ENCODE results near the gene FRMD5.

Gene FRMD5

GRCh38 chr15:43939070-43939469 is 256.0 kb downstream of the FRMD5 start:
- Histone ChIP-seq H3K27me3 (ENCODE audit: insufficient read depth, low read length) (no peaks in the 10 kb centered on the region), H3K4me1 (ENCODE audit: insufficient read depth, low read length) (peaks cover 6% of the 10 kb centered on the region; the same call in 1 of the 2 replicates), H3K9me3 (ENCODE audit: insufficient read depth, low read depth, low read length) (no peaks in the 10 kb centered on the region), H3K36me3 (ENCODE audit: insufficient read depth, low read depth, low read length) (no peaks in the 10 kb centered on the region), H3K27ac (ENCODE audit: low read length) (no peak overlapping the region), H3K9ac (ENCODE audit: low read depth, low read length) (no peak overlapping the region), H3K4me3 (ENCODE audit: low read length) (no peak overlapping the region)

GRCh38 chr15:43934480-43934879 is 260.6 kb downstream of the FRMD5 start:
- no peak overlapping the region for H3K9ac ChIP-seq (ENCODE audit: low read depth, low read length)
- no peaks in the 10 kb centered on the region for H3K36me3 ChIP-seq (ENCODE audit: insufficient read depth, low read depth, low read length)
- no peaks in the 10 kb centered on the region for H3K9me3 ChIP-seq (ENCODE audit: insufficient read depth, low read depth, low read length)
- peaks cover 18% of the 10 kb centered on the region for H3K4me1 ChIP-seq (ENCODE audit: insufficient read depth, low read length)
- no peak overlapping the region for H3K4me3 ChIP-seq (ENCODE audit: low read length)
- no peak overlapping the region for H3K27ac ChIP-seq (ENCODE audit: low read length)
- no peaks in the 10 kb centered on the region for H3K27me3 ChIP-seq (ENCODE audit: insufficient read depth, low read length)

GRCh38 chr15:43932907-43933306 is 262.2 kb downstream of the FRMD5 start:
- H3K27me3 ChIP-seq (ENCODE audit: insufficient read depth, low read length): no peaks in the 10 kb centered on the region
- no peaks in the 10 kb centered on the region for H3K9me3 ChIP-seq (ENCODE audit: insufficient read depth, low read depth, low read length)
- no peak overlapping the region for H3K9ac ChIP-seq (ENCODE audit: low read depth, low read length)
- H3K27ac ChIP-seq (ENCODE audit: low read length): no peak overlapping the region
- no peak overlapping the region for H3K4me3 ChIP-seq (ENCODE audit: low read length)
- H3K36me3 ChIP-seq (ENCODE audit: insufficient read depth, low read depth, low read length): no peaks in the 10 kb centered on the region
- H3K4me1 ChIP-seq (ENCODE audit: insufficient read depth, low read length): peaks cover 30% of the 10 kb centered on the region

- H3K36me3 ChIP-seq (ENCODE audit: insufficient read depth, low read depth, low read length): no peaks in the 10 kb centered on the region
- no peaks in the 10 kb centered on the region for H3K27me3 ChIP-seq (ENCODE audit: insufficient read depth, low read length)
- H3K9ac ChIP-seq (ENCODE audit: low read depth, low read length): no peak overlapping the region
- no peak overlapping the region for H3K4me3 ChIP-seq (ENCODE audit: low read length)
- no peaks in the 10 kb centered on the region for H3K9me3 ChIP-seq (ENCODE audit: insufficient read depth, low read depth, low read length)
- H3K27ac ChIP-seq (ENCODE audit: low read length): no peak overlapping the region
- peaks cover 40% of the 10 kb centered on the region for H3K4me1 ChIP-seq (ENCODE audit: insufficient read depth, low read length)
These were observed 263.2 kb downstream of the FRMD5 start for GRCh38 chr15:43931790-43932435.

- Histone ChIP-seq H3K27me3 (ENCODE audit: insufficient read depth, low read length) (no peaks in the 10 kb centered on the region), H3K4me3 (ENCODE audit: low read length) (no peak overlapping the region), H3K9me3 (ENCODE audit: insufficient read depth, low read depth, low read length) (no peaks in the 10 kb centered on the region), H3K27ac (ENCODE audit: low read length) (no peak overlapping the region), H3K9ac (ENCODE audit: low read depth, low read length) (no peak overlapping the region), H3K36me3 (ENCODE audit: insufficient read depth, low read depth, low read length) (no peaks in the 10 kb centered on the region), H3K4me1 (ENCODE audit: insufficient read depth, low read length) (peaks cover 48% of the 10 kb centered on the region)
These were observed 264.0 kb downstream of the FRMD5 start for GRCh38 chr15:43931119-43931518.

DNA sequence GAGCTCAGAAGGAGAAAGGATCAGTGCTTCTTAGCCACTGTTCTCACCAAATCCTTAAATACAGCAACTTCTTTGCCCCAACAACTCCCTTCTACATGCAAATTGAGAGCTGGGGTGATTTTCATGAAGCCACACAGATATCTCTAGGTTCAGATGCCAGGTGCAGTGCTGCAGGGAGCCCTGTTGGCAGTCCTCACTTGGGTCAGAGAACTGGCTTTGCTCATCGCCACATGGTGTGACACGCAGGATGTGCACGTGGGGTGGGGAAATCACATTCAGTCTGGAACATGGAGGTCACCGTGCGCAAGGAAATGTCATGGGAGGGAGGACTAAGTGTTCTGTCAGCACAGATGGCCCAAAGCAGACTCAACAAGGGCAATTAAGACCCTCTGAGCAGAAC is 264.5 kb downstream of the FRMD5 start:
- no peak overlapping the region for H3K27ac ChIP-seq (ENCODE audit: low read length)
- H3K36me3 ChIP-seq (ENCODE audit: insufficient read depth, low read depth, low read length): no peaks in the 10 kb centered on the region
- H3K9ac ChIP-seq (ENCODE audit: low read depth, low read length): no peak overlapping the region
- H3K4me3 ChIP-seq (ENCODE audit: low read length): no peak overlapping the region
- no peaks in the 10 kb centered on the region for H3K9me3 ChIP-seq (ENCODE audit: insufficient read depth, low read depth, low read length)
- H3K4me1 ChIP-seq (ENCODE audit: insufficient read depth, low read length): peaks cover 53% of the 10 kb centered on the region
- no peaks in the 10 kb centered on the region for H3K27me3 ChIP-seq (ENCODE audit: insufficient read depth, low read length)

DNA sequence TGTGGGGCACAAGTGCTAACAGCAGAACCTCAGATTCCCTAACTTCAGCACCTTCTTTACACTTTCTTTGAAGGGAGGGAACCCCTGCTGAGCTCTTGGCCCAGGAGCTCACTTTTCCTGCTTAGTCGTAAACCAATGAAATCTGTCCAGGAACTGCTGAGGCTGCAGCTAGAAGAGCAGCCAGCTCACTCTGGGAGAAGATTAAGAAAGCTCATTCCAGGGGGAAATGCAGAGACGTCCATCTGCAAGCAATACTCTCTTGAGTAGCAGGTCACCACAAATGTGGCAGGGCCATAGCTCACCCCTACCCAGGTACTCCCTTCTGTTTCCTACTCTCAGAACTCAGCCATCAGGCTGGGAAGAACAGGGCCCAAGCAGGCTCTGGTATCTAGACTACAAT is 265.0 kb downstream of the FRMD5 start:
- Histone ChIP-seq H3K27ac (ENCODE audit: low read length) (no peak overlapping the region), H3K9me3 (ENCODE audit: insufficient read depth, low read depth, low read length) (no peaks in the 10 kb centered on the region), H3K9ac (ENCODE audit: low read depth, low read length) (no peak overlapping the region), H3K4me3 (ENCODE audit: low read length) (0 out of 2 replicates have a peak overlapping the region, but pooled peaks have one; percentile 28), H3K36me3 (ENCODE audit: insufficient read depth, low read depth, low read length) (no peaks in the 10 kb centered on the region), H3K27me3 (ENCODE audit: insufficient read depth, low read length) (no peaks in the 10 kb centered on the region), H3K4me1 (ENCODE audit: insufficient read depth, low read length) (peaks cover 54% of the 10 kb centered on the region)

- Histone ChIP-seq H3K36me3 (ENCODE audit: insufficient read depth, low read depth, low read length) (no peaks in the 10 kb centered on the region), H3K27ac (ENCODE audit: low read length) (no peak overlapping the region), H3K9ac (ENCODE audit: low read depth, low read length) (peak overlapping the region; percentile 14; the same call in 1 of the 2 replicates), H3K4me1 (ENCODE audit: insufficient read depth, low read length) (peaks cover 54% of the 10 kb centered on the region), H3K27me3 (ENCODE audit: insufficient read depth, low read length) (no peaks in the 10 kb centered on the region), H3K4me3 (ENCODE audit: low read length) (peak overlapping the region; percentile 47; the same call in 1 of the 2 replicates), H3K9me3 (ENCODE audit: insufficient read depth, low read depth, low read length) (no peaks in the 10 kb centered on the region)
These were observed 266.9 kb downstream of the FRMD5 start for GRCh38 chr15:43928152-43928551.

GRCh38 chr15:43927203-43927602 is 267.9 kb downstream of the FRMD5 start:
- Histone ChIP-seq H3K9ac (ENCODE audit: low read depth, low read length) (peak overlapping the region; percentile 44; the same call in 1 of the 2 replicates), H3K36me3 (ENCODE audit: insufficient read depth, low read depth, low read length) (no peaks in the 10 kb centered on the region), H3K27ac (ENCODE audit: low read length) (peak overlapping the region; percentile 35), H3K9me3 (ENCODE audit: insufficient read depth, low read depth, low read length) (no peaks in the 10 kb centered on the region), H3K4me1 (ENCODE audit: insufficient read depth, low read length) (peaks cover 51% of the 10 kb centered on the region), H3K27me3 (ENCODE audit: insufficient read depth, low read length) (no peaks in the 10 kb centered on the region), H3K4me3 (ENCODE audit: low read length) (peak overlapping the region; percentile 47; the same call in 1 of the 2 replicates)

DNA sequence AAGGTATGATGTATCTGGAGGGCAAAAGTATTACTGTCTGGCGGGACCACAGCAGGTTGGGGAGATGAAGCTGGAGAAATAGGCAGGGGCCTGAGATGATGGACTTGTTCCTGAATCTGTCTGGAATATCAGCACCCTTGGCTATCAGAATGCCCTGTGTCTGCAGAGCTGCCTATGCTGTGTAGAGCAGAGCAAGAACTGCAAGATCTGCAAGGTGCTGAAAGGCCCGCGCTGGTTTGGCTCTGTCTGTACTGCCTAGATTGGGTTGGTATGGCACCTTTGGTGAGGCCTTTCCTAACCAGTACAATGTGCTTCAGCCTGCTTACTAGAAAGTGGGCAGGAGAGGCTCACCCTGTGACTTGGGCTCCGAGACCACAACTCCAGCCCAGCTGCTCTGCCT is 271.5 kb downstream of the FRMD5 start:
- H3K27me3 ChIP-seq (ENCODE audit: insufficient read depth, low read length): no peaks in the 10 kb centered on the region
- no peaks in the 10 kb centered on the region for H3K9me3 ChIP-seq (ENCODE audit: insufficient read depth, low read depth, low read length)
- no peak overlapping the region for H3K27ac ChIP-seq (ENCODE audit: low read length)
- H3K36me3 ChIP-seq (ENCODE audit: insufficient read depth, low read depth, low read length): no peaks in the 10 kb centered on the region
- peaks cover 44% of the 10 kb centered on the region; the same call in 1 of the 2 replicates for H3K4me1 ChIP-seq (ENCODE audit: insufficient read depth, low read length)
- no peak overlapping the region for H3K9ac ChIP-seq (ENCODE audit: low read depth, low read length)
- no peak overlapping the region for H3K4me3 ChIP-seq (ENCODE audit: low read length)

DNA sequence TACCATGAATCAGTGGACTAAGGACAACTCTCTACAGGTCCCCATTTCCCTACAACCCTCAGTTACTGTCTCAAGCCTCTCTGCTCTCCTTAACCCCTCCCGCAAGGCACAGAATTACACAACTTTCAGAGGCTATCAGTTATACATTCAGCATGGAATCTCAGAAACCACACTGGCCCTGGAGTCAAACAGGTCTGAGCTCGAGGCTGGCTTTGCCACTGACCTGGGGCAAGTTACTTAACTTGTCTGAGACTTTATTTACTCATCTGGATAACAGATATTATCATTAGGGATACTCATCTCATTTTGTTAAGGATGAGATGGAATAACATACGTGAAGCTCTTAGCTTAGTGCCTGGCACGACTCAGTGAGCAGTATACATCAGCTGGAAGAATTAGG is 273.1 kb downstream of the FRMD5 start:
- H3K4me1 ChIP-seq (ENCODE audit: insufficient read depth, low read length): peaks cover 33% of the 10 kb centered on the region; the same call in 1 of the 2 replicates
- no peaks in the 10 kb centered on the region for H3K9me3 ChIP-seq (ENCODE audit: insufficient read depth, low read depth, low read length)
- no peak overlapping the region for H3K4me3 ChIP-seq (ENCODE audit: low read length)
- no peak overlapping the region for H3K27ac ChIP-seq (ENCODE audit: low read length)
- no peaks in the 10 kb centered on the region for H3K36me3 ChIP-seq (ENCODE audit: insufficient read depth, low read depth, low read length)
- no peak overlapping the region for H3K9ac ChIP-seq (ENCODE audit: low read depth, low read length)
- no peaks in the 10 kb centered on the region for H3K27me3 ChIP-seq (ENCODE audit: insufficient read depth, low read length)

- H3K36me3 ChIP-seq (ENCODE audit: insufficient read depth, low read depth, low read length): no peaks in the 10 kb centered on the region
- no peak overlapping the region for H3K4me3 ChIP-seq (ENCODE audit: low read length)
- no peak overlapping the region for H3K9ac ChIP-seq (ENCODE audit: low read depth, low read length)
- no peaks in the 10 kb centered on the region for H3K27me3 ChIP-seq (ENCODE audit: insufficient read depth, low read length)
- H3K27ac ChIP-seq (ENCODE audit: low read length): no peak overlapping the region
- peaks cover 21% of the 10 kb centered on the region; the same call in 1 of the 2 replicates for H3K4me1 ChIP-seq (ENCODE audit: insufficient read depth, low read length)
- no peaks in the 10 kb centered on the region for H3K9me3 ChIP-seq (ENCODE audit: insufficient read depth, low read depth, low read length)
These were observed 274.3 kb downstream of the FRMD5 start for GRCh38 chr15:43920815-43921214.

Measured in iPS-20b (cell line).